ENCODE data around the gene KHDRBS1. TPM values are rescaled to one million over a fixed set of nuclear protein-coding genes. Genes with fewer than 3 reads are reported as not detected.
"Not testable (repeated sequence)": the region's sequence is repeated elsewhere in the genome, so short reads cannot be mapped to it uniquely, and the experiment has no call there.

The KHDRBS1 gene
- polyA plus RNA-seq, 1 of the 3 experiments (the other 2 are of a cell fraction): 52.8 TPM

DNA sequence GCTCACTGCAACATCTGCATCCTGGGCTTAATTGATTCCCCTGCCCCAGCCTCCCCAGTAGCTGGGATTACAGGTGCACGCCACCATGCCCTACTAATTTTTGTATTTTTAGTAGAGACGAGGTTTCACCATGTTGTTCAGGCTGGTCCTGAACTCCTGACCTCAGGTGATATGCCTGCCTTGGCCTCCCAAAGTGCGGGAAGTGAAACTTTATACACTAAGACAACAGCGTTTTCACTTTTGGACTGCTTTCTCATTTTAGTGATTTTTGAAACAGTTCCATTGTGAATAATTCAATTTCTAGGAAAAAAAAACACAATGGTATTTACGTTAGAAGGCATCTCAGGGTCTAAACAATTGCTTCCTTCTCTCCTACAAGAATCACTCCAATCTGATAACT is 11.8 kb upstream of the KHDRBS1 start:
- DNase-seq: no peak
- no peaks in the 10 kb centered on the region for H3K9me2 ChIP-seq
- no peak overlapping the region for H3K4me3 ChIP-seq (ENCODE audit: low read depth in 2 of 2, low read length in 1 of 2)
- H4K20me1 ChIP-seq (ENCODE audit: insufficient read depth): no peaks in the 10 kb centered on the region
- no peak overlapping the region for H3K4me2 ChIP-seq
- H3K9me3 ChIP-seq: no peaks in the 10 kb centered on the region
- WGBS (ENCODE audit: low lambda C conversion rate): 94% methylated on average over 5 of the region's 5 CpGs
- H3K9ac ChIP-seq: no peak overlapping the region
- ChIA-PET CTCF (interaction anchor here (1.7 kb wide), 1 partner anchor 10 kb away, joined by 6 read pairs; no protein-coding TSS in a partner anchor), POLR2A (interaction anchor here (0.6 kb wide), 1 partner anchor 12 kb away, joined by 3 read pairs; the partner anchor contains the start of gene KHDRBS1)
- H3F3A ChIP-seq (replicated peaks; ENCODE audit: insufficient read depth): no peaks in the 10 kb centered on the region
- no peaks in the 10 kb centered on the region for H3K27me3 ChIP-seq (ENCODE audit: insufficient read depth)
- H3K36me3 ChIP-seq (replicated peaks in 1 of 2; ENCODE audit: control insufficient read depth in 1 of 2, insufficient read depth in 2 of 2, low read length in 1 of 2): no peaks in the 10 kb centered on the region
- H2AFZ ChIP-seq (ENCODE audit: low read depth): no peak overlapping the region
- no peaks in the 10 kb centered on the region for H3K79me2 ChIP-seq (ENCODE audit: insufficient read depth)
- 0 out of 4 replicates have a peak, but pooled peaks cover 0 to 6% of the 10 kb centered on the region in 2 experiments for H3K4me1 ChIP-seq (ENCODE audit: control insufficient read depth in 1 of 2, insufficient read depth in 2 of 2, low read depth in 1 of 2, low read length in 1 of 2)
- H3K27ac ChIP-seq (ENCODE audit: low read depth in 2 of 2, low read length in 1 of 2): no peak overlapping the region
- no peak for TF ChIP-seq ELF1 (IDR thresholded peaks at IDR 0.05)
- TF ChIP-seq, protein P1, sequence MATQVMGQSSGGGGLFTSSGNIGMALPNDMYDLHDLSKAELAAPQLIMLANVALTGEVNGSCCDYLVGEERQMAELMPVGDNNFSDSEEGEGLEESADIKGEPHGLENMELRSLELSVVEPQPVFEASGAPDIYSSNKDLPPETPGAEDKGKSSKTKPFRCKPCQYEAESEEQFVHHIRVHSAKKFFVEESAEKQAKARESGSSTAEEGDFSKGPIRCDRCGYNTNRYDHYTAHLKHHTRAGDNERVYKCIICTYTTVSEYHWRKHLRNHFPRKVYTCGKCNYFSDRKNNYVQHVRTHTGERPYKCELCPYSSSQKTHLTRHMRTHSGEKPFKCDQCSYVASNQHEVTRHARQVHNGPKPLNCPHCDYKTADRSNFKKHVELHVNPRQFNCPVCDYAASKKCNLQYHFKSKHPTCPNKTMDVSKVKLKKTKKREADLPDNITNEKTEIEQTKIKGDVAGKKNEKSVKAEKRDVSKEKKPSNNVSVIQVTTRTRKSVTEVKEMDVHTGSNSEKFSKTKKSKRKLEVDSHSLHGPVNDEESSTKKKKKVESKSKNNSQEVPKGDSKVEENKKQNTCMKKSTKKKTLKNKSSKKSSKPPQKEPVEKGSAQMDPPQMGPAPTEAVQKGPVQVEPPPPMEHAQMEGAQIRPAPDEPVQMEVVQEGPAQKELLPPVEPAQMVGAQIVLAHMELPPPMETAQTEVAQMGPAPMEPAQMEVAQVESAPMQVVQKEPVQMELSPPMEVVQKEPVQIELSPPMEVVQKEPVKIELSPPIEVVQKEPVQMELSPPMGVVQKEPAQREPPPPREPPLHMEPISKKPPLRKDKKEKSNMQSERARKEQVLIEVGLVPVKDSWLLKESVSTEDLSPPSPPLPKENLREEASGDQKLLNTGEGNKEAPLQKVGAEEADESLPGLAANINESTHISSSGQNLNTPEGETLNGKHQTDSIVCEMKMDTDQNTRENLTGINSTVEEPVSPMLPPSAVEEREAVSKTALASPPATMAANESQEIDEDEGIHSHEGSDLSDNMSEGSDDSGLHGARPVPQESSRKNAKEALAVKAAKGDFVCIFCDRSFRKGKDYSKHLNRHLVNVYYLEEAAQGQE (IDR thresholded peaks at IDR 0.05; ENCODE audit: low read depth, low read length): no peak
- no peak for TF ChIP-seq CHD2 (IDR thresholded peaks at IDR 0.05; ENCODE audit: low read length, partially characterized antibody)
- TF ChIP-seq, protein P2, sequence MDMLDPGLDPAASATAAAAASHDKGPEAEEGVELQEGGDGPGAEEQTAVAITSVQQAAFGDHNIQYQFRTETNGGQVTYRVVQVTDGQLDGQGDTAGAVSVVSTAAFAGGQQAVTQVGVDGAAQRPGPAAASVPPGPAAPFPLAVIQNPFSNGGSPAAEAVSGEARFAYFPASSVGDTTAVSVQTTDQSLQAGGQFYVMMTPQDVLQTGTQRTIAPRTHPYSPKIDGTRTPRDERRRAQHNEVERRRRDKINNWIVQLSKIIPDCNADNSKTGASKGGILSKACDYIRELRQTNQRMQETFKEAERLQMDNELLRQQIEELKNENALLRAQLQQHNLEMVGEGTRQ (IDR thresholded peaks at IDR 0.05; ENCODE audit: borderline replicate concordance, low read depth, low read length): no peak
- no peak for TF ChIP-seq FOSL2 (IDR thresholded peaks at IDR 0.05; ENCODE audit: borderline replicate concordance, low read depth)
- no peak for TF ChIP-seq TEAD4 (IDR thresholded peaks at IDR 0.05; ENCODE audit: borderline replicate concordance, insufficient read depth)
- no peak for TF ChIP-seq EP300 (IDR thresholded peaks at IDR 0.05; ENCODE audit: borderline replicate concordance in 1 of 2, low read depth in 1 of 2, low read length in 1 of 2)
- no peak for TF ChIP-seq RCOR1 (IDR thresholded peaks at IDR 0.05; ENCODE audit: low read length)
- TF ChIP-seq, protein P3, sequence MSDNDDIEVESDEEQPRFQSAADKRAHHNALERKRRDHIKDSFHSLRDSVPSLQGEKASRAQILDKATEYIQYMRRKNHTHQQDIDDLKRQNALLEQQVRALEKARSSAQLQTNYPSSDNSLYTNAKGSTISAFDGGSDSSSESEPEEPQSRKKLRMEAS (IDR thresholded peaks at IDR 0.05; ENCODE audit: low read depth): no peak
- no peak for TF ChIP-seq POLR2AphosphoS5 (IDR thresholded peaks at IDR 0.05; ENCODE audit: low read depth, low read length)
- TF ChIP-seq, protein P4, sequence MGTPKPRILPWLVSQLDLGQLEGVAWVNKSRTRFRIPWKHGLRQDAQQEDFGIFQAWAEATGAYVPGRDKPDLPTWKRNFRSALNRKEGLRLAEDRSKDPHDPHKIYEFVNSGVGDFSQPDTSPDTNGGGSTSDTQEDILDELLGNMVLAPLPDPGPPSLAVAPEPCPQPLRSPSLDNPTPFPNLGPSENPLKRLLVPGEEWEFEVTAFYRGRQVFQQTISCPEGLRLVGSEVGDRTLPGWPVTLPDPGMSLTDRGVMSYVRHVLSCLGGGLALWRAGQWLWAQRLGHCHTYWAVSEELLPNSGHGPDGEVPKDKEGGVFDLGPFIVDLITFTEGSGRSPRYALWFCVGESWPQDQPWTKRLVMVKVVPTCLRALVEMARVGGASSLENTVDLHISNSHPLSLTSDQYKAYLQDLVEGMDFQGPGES (IDR thresholded peaks at IDR 0.05; ENCODE audit: low read depth, low read length): no peak
- no peak for TF ChIP-seq EZH2phosphoT487 (IDR thresholded peaks at IDR 0.05; ENCODE audit: borderline replicate concordance, low read depth)

DNA sequence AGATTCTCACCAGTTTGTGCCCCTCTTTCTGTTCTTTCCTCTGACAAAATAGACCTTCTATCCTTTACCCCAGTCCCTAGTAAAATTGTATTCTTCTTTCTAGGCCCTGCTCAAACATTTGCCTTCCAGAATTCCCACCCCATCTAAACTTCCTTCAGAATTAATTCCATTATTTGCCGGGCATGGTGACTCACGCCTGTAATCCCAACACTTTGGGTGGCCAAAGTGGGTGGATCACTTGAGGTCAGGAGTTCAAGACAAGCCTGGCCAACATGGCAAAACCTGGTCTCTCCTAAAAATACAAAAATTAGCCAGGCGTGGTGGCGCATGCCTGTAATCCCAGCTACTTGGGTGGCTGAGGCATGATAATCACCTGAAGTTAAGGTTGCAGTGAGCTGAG is 11.4 kb upstream of the KHDRBS1 start:
- not testable (repeated sequence) for H3K9me2 ChIP-seq; H3K36me3 ChIP-seq (replicated peaks in 1 of 2; ENCODE audit: control insufficient read depth in 1 of 2, insufficient read depth in 2 of 2, low read length in 1 of 2); H3K9ac ChIP-seq; H2AFZ ChIP-seq (ENCODE audit: low read depth); H3K4me2 ChIP-seq; DNase-seq; H3F3A ChIP-seq (replicated peaks; ENCODE audit: insufficient read depth); H3K27ac ChIP-seq (ENCODE audit: low read depth in 2 of 2, low read length in 1 of 2); H3K27me3 ChIP-seq (ENCODE audit: insufficient read depth); H3K79me2 ChIP-seq (ENCODE audit: insufficient read depth); H3K4me1 ChIP-seq (ENCODE audit: control insufficient read depth in 1 of 2, insufficient read depth in 2 of 2, low read depth in 1 of 2, low read length in 1 of 2); H3K4me3 ChIP-seq (ENCODE audit: low read depth in 2 of 2, low read length in 1 of 2); H4K20me1 ChIP-seq (ENCODE audit: insufficient read depth); H3K9me3 ChIP-seq
- CTCF ChIA-PET: interaction anchor here (1.5 kb wide), 1 partner anchor 204 kb away, joined by 3 read pairs; no protein-coding TSS in a partner anchor
- 71% methylated on average over 4 of the region's 4 CpGs for WGBS (ENCODE audit: low lambda C conversion rate)
- POLR2A ChIA-PET: interaction anchor here (0.6 kb wide), 2 partner anchors 11 to 75 kb away, joined by 3 to 5 read pairs; partner anchors contain the start of gene KHDRBS1
